GM06990 (cell line): Measurements from ENCODE around the gene ATP1A2.

Experiments used
- DNase-seq: peaks from one replicate; pipeline ENCODE4 v3.0.0-alpha.2; 2011; ENCODE audit not compliant: insufficient read length; ENCODE audit errors: extremely low read depth
- H3K27me3 ChIP-seq: replicated peaks from 2 replicates; pipeline ENCODE4 v1.6.0; 2011; ENCODE audit warnings: low read length; ENCODE audit not compliant: control insufficient read depth, insufficient read depth
- H3K36me3 ChIP-seq: 2 replicates; pipeline ENCODE4 v1.5.1; 2011; ENCODE audit warnings: low read length; ENCODE audit not compliant: control insufficient read depth, insufficient read depth
- H3K4me3 ChIP-seq: replicated peaks from 2 replicates; pipeline ENCODE4 v1.5.1; 2011; ENCODE audit warnings: low read depth, mild to moderate bottlenecking, control low read depth, low read length
- CTCF ChIP-seq: IDR thresholded peaks from 2 replicates; pipeline ENCODE4 v1.5.1; 2011; ENCODE audit warnings: low read length, control low read depth, mild to moderate bottlenecking, inconsistent platforms; ENCODE audit not compliant: insufficient read depth, poor library complexity, severe bottlenecking

The ATP1A2 gene

DNA sequence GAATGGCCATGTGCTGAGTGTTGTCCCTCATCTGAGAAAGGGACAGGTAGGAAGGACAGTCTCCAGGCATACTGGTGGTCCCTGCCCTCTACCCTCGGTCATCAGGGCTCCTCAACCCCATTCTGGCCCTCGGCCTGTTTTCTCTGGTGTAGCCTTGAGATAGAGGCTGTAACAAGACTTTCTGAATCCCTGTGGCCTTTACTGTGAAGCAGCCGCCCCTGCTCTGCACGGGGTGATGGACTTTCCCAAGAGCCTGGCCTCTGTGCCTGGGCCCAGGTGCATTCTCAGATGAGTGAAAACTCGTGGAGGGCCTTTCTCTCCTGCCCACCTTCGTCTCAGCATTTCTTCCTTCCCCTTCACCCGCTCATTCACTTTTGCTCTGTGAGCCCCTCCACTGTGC lies 71.8 kb downstream of the ATP1A2 start:
- no peaks in the 10 kb centered on the region for H3K27me3 ChIP-seq
- no peaks in the 10 kb centered on the region for H3K36me3 ChIP-seq
- no peak for DNase-seq
- H3K4me3 ChIP-seq: no peak overlapping the region
- TF ChIP-seq CTCF: no peak

- no peak for DNase-seq
- Histone ChIP-seq H3K36me3 (no peaks in the 10 kb centered on the region), H3K27me3 (no peaks in the 10 kb centered on the region), H3K4me3 (no peak overlapping the region)
- no peak for TF ChIP-seq CTCF
Observed at GRCh38 chr1:160188341-160188740, 72.8 kb downstream of the ATP1A2 start.

- no peak for DNase-seq
- H3K4me3 ChIP-seq: no peak within 1 kb of the TSS
- no peak for TF ChIP-seq CTCF
- no peaks in the 10 kb centered on the region for H3K27me3 ChIP-seq
- no peaks in the 10 kb centered on the region for H3K36me3 ChIP-seq
Observed at GRCh38 chr1:160189649-160190625, 74.4 kb downstream of the ATP1A2 start, which contains the start of gene CASQ1. Gene CASQ1 (plus strand): TSS chr1:160190575. CDS start chr1:160190752, 177 bp downstream.

DNA sequence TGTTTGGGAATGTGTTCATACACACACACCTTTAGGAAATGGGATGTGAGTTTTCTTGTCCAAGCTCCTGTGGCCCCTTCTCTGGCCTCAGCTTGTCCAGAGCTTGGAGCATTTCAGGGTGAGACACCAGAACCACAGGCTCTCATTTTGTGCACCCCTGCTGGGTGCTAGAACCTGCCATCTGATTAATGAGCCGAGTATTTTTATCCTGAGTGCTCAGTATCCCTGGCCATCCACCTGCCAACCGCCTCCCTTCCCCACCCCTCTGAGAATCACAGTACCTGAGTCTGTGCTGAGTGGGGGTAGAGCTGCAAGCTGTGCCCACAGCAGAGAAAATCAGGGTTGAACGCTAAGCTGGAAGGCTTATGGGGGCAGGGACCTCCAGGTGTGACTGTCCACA lies 76.2 kb downstream of the ATP1A2 start:
- no peaks in the 10 kb centered on the region for H3K27me3 ChIP-seq
- H3K4me3 ChIP-seq: no peak overlapping the region
- H3K36me3 ChIP-seq: no peaks in the 10 kb centered on the region
- no peak for DNase-seq
- TF ChIP-seq CTCF: no peak

GRCh38 chr1:160192234-160192633 lies 76.7 kb downstream of the ATP1A2 start:
- Histone ChIP-seq H3K27me3 (no peaks in the 10 kb centered on the region), H3K36me3 (no peaks in the 10 kb centered on the region), H3K4me3 (no peak overlapping the region)
- DNase-seq: no peak
- no peak for TF ChIP-seq CTCF
